Uterus (tissue), 2 donors: ENCODE measurements around the gene BCL11B.

Experiments used
- CTCF ChIP-seq, 4 experiments: fragments of 200-600 bp in 2 of 4; fragments of 450-650 bp in 2 of 4; sonication (generic) in 2 of 4; IDR thresholded peaks; one replicate each; pipeline ENCODE4 v1.5.1; 2016 to 2019; ENCODE audit warnings: antibody characterized with exemption in 4 of 4, mild to moderate bottlenecking in 2 of 4, moderate library complexity in 1 of 4
- POLR2A ChIP-seq, 2 donors: fragments of 450-650 bp; IDR thresholded peaks; one replicate each; pipeline ENCODE4 v1.6.1; 2016; ENCODE audit warnings: antibody characterized with exemption in 2 of 2, mild to moderate bottlenecking in 1 of 2, moderate library complexity in 1 of 2

- TF ChIP-seq CTCF (IDR thresholded peaks at IDR 0.05): no peak
- TF ChIP-seq POLR2A (IDR thresholded peaks at IDR 0.05): no peak
Measured at GRCh38 chr14:99247101-99247729, 24.8 kb downstream of the BCL11B start.
